Left lobe of liver (tissue), 2 donors: Measurements from ENCODE around the gene KCNN1. TPM values are rescaled to one million over a fixed set of nuclear protein-coding genes. Genes with fewer than 3 reads are reported as not detected.
A peak's percentile ranks its signal among the peaks of the same experiment; 100 is the strongest.
"Not testable (repeated sequence)": the region's sequence is repeated elsewhere in the genome, so short reads cannot be mapped to it uniquely, and the experiment has no call there.

Experiments
- ATAC-seq: fragments of 200-7000 bp; cut with Tn5 transposase; one replicate; pipeline ENCODE4 v1.9.1; 2020; ENCODE audit warnings: mild to moderate bottlenecking, moderate library complexity
- DNase-seq: peaks from one replicate; pipeline ENCODE4 v3.0.0-alpha.2; 2020; ENCODE audit warnings: low spot score
- total RNA-seq: library from RNA; stranded (reverse); gene quantifications from one replicate; pipeline ENCODE4 v1.2.1, GENCODE V29; 2021
- donor health status: DM: no; HTN: no; CAD: no; lungs with moderate emphysema.
- donor health status: DM: no; HTN: yes; CAD: no.

Gene KCNN1
- total RNA-seq, 1 donor from 2014 or later: not detected

- DNase-seq (no peak), ATAC-seq (no peak)
Measured at GRCh38 chr19:17967257-17968051, 547 bp downstream of the KCNN1 start.

GRCh38 chr19:17968362-17968761, 1.5 kb downstream of the KCNN1 start:
- no peak for DNase-seq
- ATAC-seq: no peak

GRCh38 chr19:17969096-17969792, 2.3 kb downstream of the KCNN1 start:
- ATAC-seq (no peak), DNase-seq (no peak)

GRCh38 chr19:17972230-17972629, 5.3 kb downstream of the KCNN1 start:
- DNase-seq (no peak), ATAC-seq (no peak)

GRCh38 chr19:17973759-17974158, 6.9 kb downstream of the KCNN1 start:
- ATAC-seq (no peak), DNase-seq (no peak)

GRCh38 chr19:17974551-17974950, 7.6 kb downstream of the KCNN1 start:
- ATAC-seq (no peak), DNase-seq (no peak)

- DNase-seq: no peak
- no peak for ATAC-seq
Measured at GRCh38 chr19:17975032-17975431, 8.1 kb downstream of the KCNN1 start.

- ATAC-seq: no peak
Measured at GRCh38 chr19:17977021-17977420, 10.1 kb downstream of the KCNN1 start.

GRCh38 chr19:17977488-17977887, 10.6 kb downstream of the KCNN1 start:
- DNase-seq: no peak
- ATAC-seq: no peak

More at GRCh38 chr19:17977021-17977420, 10.1 kb downstream of the KCNN1 start:
- no peak for DNase-seq

- no peak for ATAC-seq
- DNase-seq: no peak
Measured at GRCh38 chr19:17981611-17982010, 14.7 kb downstream of the KCNN1 start.

GRCh38 chr19:17982430-17982829, 15.5 kb downstream of the KCNN1 start:
- DNase-seq: no peak

GRCh38 chr19:17985037-17985818, 18.3 kb downstream of the KCNN1 start:
- no peak for ATAC-seq
- DNase-seq: no peak

More at GRCh38 chr19:17982430-17982829, 15.5 kb downstream of the KCNN1 start:
- no peak for ATAC-seq

- DNase-seq, ATAC-seq: not testable (repeated sequence)
Measured at GRCh38 chr19:17986569-17986968, 19.7 kb downstream of the KCNN1 start.

- ATAC-seq (no peak), DNase-seq (no peak)
Measured at GRCh38 chr19:17988161-17988560, 21.3 kb downstream of the KCNN1 start.

GRCh38 chr19:17989425-17990094, 22.7 kb downstream of the KCNN1 start:
- no peak for ATAC-seq
- no peak for DNase-seq

GRCh38 chr19:17993076-17993813, 26.3 kb downstream of the KCNN1 start:
- DNase-seq (no peak), ATAC-seq (peak; percentile 43)

GRCh38 chr19:17996826-17997316, 30.0 kb downstream of the KCNN1 start:
- peak; percentile 85 for DNase-seq
- peak; percentile 90 for ATAC-seq

GRCh38 chr19:17997969-17998826, 31.3 kb downstream of the KCNN1 start:
- DNase-seq (no peak), ATAC-seq (no peak)

- no peak for DNase-seq
- no peak for ATAC-seq
Measured at GRCh38 chr19:17998827-17999150, 31.9 kb downstream of the KCNN1 start.
